ENCODE measurements around the gene DGKD. TPM values are rescaled to one million over a fixed set of nuclear protein-coding genes. Genes with fewer than 3 reads are reported as not detected.

The DGKD gene
- total RNA-seq, 1 experiment from 2014 or later, result 52.0 TPM

GRCh38 chr2:233457356-233457755 lies 103.1 kb downstream of the DGKD start:
- CTCF ChIA-PET, result no interaction called here
- TF ChIP-seq POLR2AphosphoS5 (IDR thresholded peaks at IDR 0.05; ENCODE audit: low read depth, low read length) (no peak), JUND (IDR thresholded peaks at IDR 0.05) (no peak), REST (IDR thresholded peaks at IDR 0.05; ENCODE audit: low read depth) (no peak), EZH2 (IDR thresholded peaks at IDR 0.05) (no peak), CBX3 (IDR thresholded peaks at IDR 0.05; ENCODE audit: low read depth) (no peak), ZNF274 (IDR thresholded peaks at IDR 0.05; ENCODE audit: low read depth, low read length) (no peak), ELF1 (IDR thresholded peaks at IDR 0.05; ENCODE audit: borderline replicate concordance, low read depth) (no peak), YY1 (IDR thresholded peaks at IDR 0.05; ENCODE audit: extremely low read depth, insufficient replicate concordance, low read depth, low read length) (no peak), MAX (IDR thresholded peaks at IDR 0.05) (no peak), FOSL1 (IDR thresholded peaks at IDR 0.05; ENCODE audit: low read depth) (no peak)
- H3K27me3 ChIP-seq (ENCODE audit: insufficient read depth, low read length), result no peaks in the 10 kb centered on the region
- DNase-seq (ENCODE audit: low read depth, low spot score) (no peak), ATAC-seq (no peak)
- no peaks in the 10 kb centered on the region for H3K79me2 ChIP-seq (ENCODE audit: insufficient read depth, low read length)
- H2AFZ ChIP-seq (ENCODE audit: low read depth, low read length, poor library complexity, severe bottlenecking), result no peak overlapping the region
- no peaks in the 10 kb centered on the region for H4K20me1 ChIP-seq (ENCODE audit: insufficient read depth)
- no peaks in the 10 kb centered on the region for H3K9me2 ChIP-seq (ENCODE audit: insufficient read depth)
- POLR2A ChIA-PET, result no interaction called here
- RAD21 ChIA-PET (ENCODE audit: low non-redundant PET in 1 of 2, low total read pairs in 2 of 2, uncharacterized antibody in 2 of 2, unreplicated experiment in 2 of 2), result no interaction called here
- H3K9ac ChIP-seq (ENCODE audit: low read length), result no peak overlapping the region
- H3K4me2 ChIP-seq (ENCODE audit: low read length), result no peak overlapping the region
- H3K4me1 ChIP-seq (ENCODE audit: control insufficient read depth in 1 of 2, insufficient read depth in 2 of 2, low read length in 2 of 2), result no peaks in the 10 kb centered on the region
- peaks cover 30 to 32% of the 10 kb centered on the region in 2 experiments; a peak in 3 of 4 replicates for H3K36me3 ChIP-seq (ENCODE audit: control insufficient read depth in 1 of 2, insufficient read depth in 2 of 2, low read length in 2 of 2)
- no peak overlapping the region for H3K27ac ChIP-seq (ENCODE audit: low read depth, low read length)
- no peaks in the 10 kb centered on the region for H3K9me3 ChIP-seq (ENCODE audit: control insufficient read depth in 1 of 2, insufficient read depth in 1 of 2, low read depth in 1 of 2, low read length in 2 of 2)
- intact Hi-C loops (cut with micrococcal nuclease), result no loop called here
- H3K4me3 ChIP-seq (replicated peaks in 1 of 2; ENCODE audit: low read depth in 1 of 2, low read length in 2 of 2), result no peak overlapping the region
- no TSS peak for BruUV-seq (replicated peaks)
